C4-2B (cell line): Measurements from ENCODE around the gene ZBTB16.

ENCODE experiments used
- H3K27ac ChIP-seq: fragments of 450-650 bp; 2 replicates; pipeline ENCODE4 v1.5.1; 2017
- CTCF ChIP-seq: fragments of 450-650 bp; conservative IDR thresholded peaks from 2 replicates; pipeline ENCODE4 v1.5.1; 2017; ENCODE audit warnings: mild to moderate bottlenecking
- ZFX ChIP-seq: fragments of 450-650 bp; IDR thresholded peaks from 2 replicates; pipeline ENCODE4 v1.6.1; 2017

ZBTB16 gene

GRCh38 chr11:114131461-114131864 lies 72.0 kb downstream of the ZBTB16 start:
- peak overlapping the region; percentile 92; the same call in 1 of the 2 replicates for H3K27ac ChIP-seq
- TF ChIP-seq CTCF, result no peak

GRCh38 chr11:114132417-114132816 lies 72.9 kb downstream of the ZBTB16 start:
- peak overlapping the region; percentile 92 for H3K27ac ChIP-seq
- TF ChIP-seq CTCF (peak; percentile 24), ZFX (no peak)

GRCh38 chr11:114132944-114133394 lies 73.5 kb downstream of the ZBTB16 start:
- H3K27ac ChIP-seq, result peak overlapping the region; percentile 92
- TF ChIP-seq CTCF, result no peak
- no peak for TF ChIP-seq ZFX

GRCh38 chr11:114133548-114134329 lies 74.2 kb downstream of the ZBTB16 start:
- peak overlapping the region; percentile 92 for H3K27ac ChIP-seq
- no peak for TF ChIP-seq ZFX
- no peak; the same call in 1 of the 2 replicates for TF ChIP-seq CTCF

GRCh38 chr11:114134870-114135269 lies 75.4 kb downstream of the ZBTB16 start:
- H3K27ac ChIP-seq, result peak overlapping the region; percentile 13; the same call in 1 of the 2 replicates

GRCh38 chr11:114135737-114136151 lies 76.2 kb downstream of the ZBTB16 start:
- TF ChIP-seq CTCF (no peak), ZFX (no peak)
- H3K27ac ChIP-seq, result no peak overlapping the region

More at GRCh38 chr11:114134870-114135269, 75.4 kb downstream of the ZBTB16 start:
- no peak for TF ChIP-seq ZFX
- no peak for TF ChIP-seq CTCF

- no peak overlapping the region; the same call in 1 of the 2 replicates for H3K27ac ChIP-seq
Measured at GRCh38 chr11:114136686-114137640, 77.5 kb downstream of the ZBTB16 start.

More at GRCh38 chr11:114136686-114137640, 77.5 kb downstream of the ZBTB16 start:
- TF ChIP-seq CTCF (no peak), ZFX (no peak)
